Chondrocyte (in vitro differentiated cells): ENCODE measurements around the gene TGFB3. TPM values are rescaled to one million over a fixed set of nuclear protein-coding genes. Genes with fewer than 3 reads are reported as not detected.

ENCODE experiments used
- DNase-seq: peaks from one replicate; pipeline ENCODE4 v3.0.0; 2021; ENCODE audit warnings: mixed read lengths, low spot score
- H3K27ac Mint-ChIP-seq: one replicate; pipeline ENCODE4 v1.8.0; 2021; ENCODE audit warnings: mild to moderate bottlenecking, moderate library complexity, mixed read lengths; ENCODE audit not compliant: unreplicated experiment
- H3K27me3 Mint-ChIP-seq: 2 replicates; pipeline ENCODE4 v1.8.0; 2021; ENCODE audit warnings: low read depth, mixed read lengths
- H3K36me3 Mint-ChIP-seq: 2 replicates; pipeline ENCODE4 v1.8.0; 2021; ENCODE audit warnings: low read depth, mixed read lengths
- H3K4me1 Mint-ChIP-seq: 2 replicates; pipeline ENCODE4 v1.8.0; 2021; ENCODE audit warnings: low read depth, mild to moderate bottlenecking, mixed read lengths
- H3K4me3 Mint-ChIP-seq: one replicate; pipeline ENCODE4 v1.8.0; 2021; ENCODE audit warnings: mild to moderate bottlenecking, moderate library complexity, mixed read lengths; ENCODE audit not compliant: unreplicated experiment
- H3K9me3 Mint-ChIP-seq: 2 replicates; pipeline ENCODE4 v1.8.0; 2021; ENCODE audit warnings: low read depth, mixed read lengths
- CTCF ChIP-seq: fragments of 200-600 bp; sonication (generic); IDR thresholded peaks from 2 replicates; pipeline ENCODE4 v1.5.0; 2021; ENCODE audit warnings: antibody characterized with exemption, mild to moderate bottlenecking, moderate library complexity
- long read RNA-seq: library from polyadenylated mRNA; stranded (forward); transcript quantifications from one replicate; pipeline ENCODE4 v2.0.0, GENCODE V29; 2021
- total RNA-seq: library from RNA; stranded (reverse); gene quantifications from 3 replicates; pipeline ENCODE4 v1.2.1, GENCODE V29; 2021

The TGFB3 gene
- total RNA-seq, result 200 to 223 TPM (median 222 TPM) in 3 replicates
- long read RNA-seq, transcript TGFB3-201 (7 exons, 2,522 nt), result major isoform, 264 of 305 reads
- long read RNA-seq, partial matches to known transcripts, result 14 of 305 reads
- long read RNA-seq, other reads (novel, unspliced or antisense), result 27 of 305 reads

- H3K4me3 Mint-ChIP-seq, result peak within 1 kb of the TSS; percentile 80
- peaks cover 5% of the 10 kb centered on the region for H3K36me3 Mint-ChIP-seq
- no peak for DNase-seq
- peaks cover 71% of the 10 kb centered on the region for H3K4me1 Mint-ChIP-seq
- H3K27ac Mint-ChIP-seq, result peak within 1 kb of the TSS; percentile 97
- no peaks in the 10 kb centered on the region for H3K27me3 Mint-ChIP-seq
- no peaks in the 10 kb centered on the region for H3K9me3 Mint-ChIP-seq
- no peak for TF ChIP-seq CTCF
These were observed at the start of gene TGFB3 for GRCh38 chr14:75981426-75982265. TSS of gene TGFB3 (minus strand) at chr14:75981995. CDS start at chr14:75980893, 1,102 bp downstream.

- no peak for DNase-seq
- no peaks in the 10 kb centered on the region for H3K4me1 Mint-ChIP-seq
- H3K9me3 Mint-ChIP-seq, result peaks cover 18% of the 10 kb centered on the region
- no peak overlapping the region for H3K4me3 Mint-ChIP-seq
- peaks cover 32% of the 10 kb centered on the region for H3K36me3 Mint-ChIP-seq
- H3K27me3 Mint-ChIP-seq, result no peaks in the 10 kb centered on the region
- TF ChIP-seq CTCF, result no peak
- H3K27ac Mint-ChIP-seq, result no peak overlapping the region
These were observed 42.6 kb upstream of the TGFB3 start for GRCh38 chr14:76024211-76024907.

GRCh38 chr14:76023757-76024156, 42.0 kb upstream of the TGFB3 start:
- Mint-ChIP-seq H3K27ac (no peak overlapping the region), H3K9me3 (peaks cover 23% of the 10 kb centered on the region), H3K4me1 (no peaks in the 10 kb centered on the region), H3K27me3 (no peaks in the 10 kb centered on the region), H3K4me3 (no peak overlapping the region), H3K36me3 (peaks cover 34% of the 10 kb centered on the region)
- no peak for TF ChIP-seq CTCF
- no peak for DNase-seq

GRCh38 chr14:76022991-76023390, 41.2 kb upstream of the TGFB3 start:
- H3K9me3 Mint-ChIP-seq, result peaks cover 27% of the 10 kb centered on the region
- no peak for DNase-seq
- H3K4me3 Mint-ChIP-seq, result no peak overlapping the region
- H3K4me1 Mint-ChIP-seq, result no peaks in the 10 kb centered on the region
- no peaks in the 10 kb centered on the region for H3K27me3 Mint-ChIP-seq
- H3K27ac Mint-ChIP-seq, result no peak overlapping the region
- TF ChIP-seq CTCF, result no peak
- H3K36me3 Mint-ChIP-seq, result peaks cover 40% of the 10 kb centered on the region

- H3K27me3 Mint-ChIP-seq, result no peaks in the 10 kb centered on the region
- peaks cover 8% of the 10 kb centered on the region for H3K4me1 Mint-ChIP-seq
- peaks cover 24% of the 10 kb centered on the region for H3K9me3 Mint-ChIP-seq
- no peak for TF ChIP-seq CTCF
- no peak overlapping the region for H3K4me3 Mint-ChIP-seq
- peaks cover 44% of the 10 kb centered on the region for H3K36me3 Mint-ChIP-seq
- DNase-seq, result no peak
- H3K27ac Mint-ChIP-seq, result no peak overlapping the region
These were observed 37.9 kb upstream of the TGFB3 start for GRCh38 chr14:76019676-76020075.
